GM20431 (cell line): Measurements from ENCODE around the gene FAM135A.
"Not testable (repeated sequence)": the region's sequence is repeated elsewhere in the genome, so short reads cannot be mapped to it uniquely, and the experiment has no call there.

Experiments used
- in situ Hi-C: fragments of 300-500 bp; cut with MseI, MboI; formaldehyde crosslinking; loops from one replicate; pipeline ENCODE4 v1.15.0; 2020; ENCODE audit warnings: low sequenced_read_pairs; ENCODE audit not compliant: unreplicated experiment

Gene FAM135A

GRCh38 chr6:70527071-70527737 lies 113.9 kb downstream of the FAM135A start:
- in situ Hi-C loops: no loop called here

- in situ Hi-C loops: no loop called here
Measured at GRCh38 chr6:70530023-70530422, 116.7 kb downstream of the FAM135A start.

GRCh38 chr6:70531133-70531532 lies 117.8 kb downstream of the FAM135A start:
- in situ Hi-C loops: no loop called here

- in situ Hi-C loops: no loop called here
Measured at GRCh38 chr6:70537266-70537665, 124.0 kb downstream of the FAM135A start.

- in situ Hi-C loops: no loop called here
Measured at GRCh38 chr6:70538376-70538775, 125.1 kb downstream of the FAM135A start.

GRCh38 chr6:70547313-70547712 lies 134.0 kb downstream of the FAM135A start:
- in situ Hi-C loops: no loop called here

- in situ Hi-C loops: no loop called here
Measured at GRCh38 chr6:70547905-70548304, 134.6 kb downstream of the FAM135A start.

GRCh38 chr6:70549327-70549726 lies 136.0 kb downstream of the FAM135A start:
- in situ Hi-C loops: no loop called here

- in situ Hi-C loops: no loop called here
Measured at GRCh38 chr6:70551566-70551965, 138.3 kb downstream of the FAM135A start.

- in situ Hi-C loops: not testable (repeated sequence)
Measured at GRCh38 chr6:70552286-70552940, 139.1 kb downstream of the FAM135A start.

GRCh38 chr6:70552974-70553373 lies 139.7 kb downstream of the FAM135A start:
- in situ Hi-C loops: no loop called here

GRCh38 chr6:70557998-70558397 lies 144.7 kb downstream of the FAM135A start:
- in situ Hi-C loops: no loop called here

GRCh38 chr6:70562401-70562800 lies 149.1 kb downstream of the FAM135A start:
- in situ Hi-C loops: not testable (repeated sequence)

GRCh38 chr6:70563530-70563929 lies 150.2 kb downstream of the FAM135A start:
- in situ Hi-C loops: no loop called here

GRCh38 chr6:70566751-70567382 lies 153.6 kb downstream of the FAM135A start, which contains the start of gene SDHAF4:
Gene SDHAF4 (plus strand): TSS chr6:70566930. CDS start chr6:70566941, 11 bp downstream.
- in situ Hi-C loops: no loop called here

GRCh38 chr6:70574643-70575042 lies 161.3 kb downstream of the FAM135A start:
- in situ Hi-C loops: no loop called here

- in situ Hi-C loops: no loop called here
Measured at GRCh38 chr6:70575899-70576495, 162.7 kb downstream of the FAM135A start.

- in situ Hi-C loops: no loop called here
Measured at GRCh38 chr6:70586114-70586513, 172.8 kb downstream of the FAM135A start.

GRCh38 chr6:70590400-70590799 lies 177.1 kb downstream of the FAM135A start:
- in situ Hi-C loops: no loop called here

GRCh38 chr6:70592391-70593117 lies 179.2 kb downstream of the FAM135A start:
- in situ Hi-C loops: no loop called here
